Measurements from ENCODE around the gene MTMR4. TPM values are rescaled to one million over a fixed set of nuclear protein-coding genes. Genes with fewer than 3 reads are reported as not detected.

The MTMR4 gene
- total RNA-seq, 1 donor from 2014 or later = 30.2 TPM

- Mint-ChIP-seq H3K4me1 (ENCODE audit: low read depth) (peaks cover 33% of the 10 kb centered on the region), H3K27me3 (ENCODE audit: low read depth) (no peaks in the 10 kb centered on the region), H3K36me3 (ENCODE audit: low read depth) (peaks cover 15% of the 10 kb centered on the region), H3K27ac (ENCODE audit: unreplicated experiment) (no peak overlapping the region), H3K9me3 (ENCODE audit: low read depth) (no peaks in the 10 kb centered on the region), H3K4me3 (ENCODE audit: unreplicated experiment) (peak overlapping the region; percentile 82)
- no peak for DNase-seq (ENCODE audit: low spot score)
- no peak for TF ChIP-seq CTCF (IDR thresholded peaks at IDR 0.05)
These were observed 1.0 kb downstream of the MTMR4 start for GRCh38 chr17:58513267-58513964.

- H3K27me3 Mint-ChIP-seq (ENCODE audit: low read depth) = no peaks in the 10 kb centered on the region
- H3K4me1 Mint-ChIP-seq (ENCODE audit: low read depth) = peaks cover 16% of the 10 kb centered on the region
- no peaks in the 10 kb centered on the region for H3K9me3 Mint-ChIP-seq (ENCODE audit: low read depth)
- TF ChIP-seq CTCF (IDR thresholded peaks at IDR 0.05) = no peak
- DNase-seq (ENCODE audit: low spot score) = no peak
- peaks cover 28% of the 10 kb centered on the region for H3K36me3 Mint-ChIP-seq (ENCODE audit: low read depth)
- no peak overlapping the region for H3K27ac Mint-ChIP-seq (ENCODE audit: unreplicated experiment)
- no peak overlapping the region for H3K4me3 Mint-ChIP-seq (ENCODE audit: unreplicated experiment)
These were observed 4.4 kb downstream of the MTMR4 start for GRCh38 chr17:58510075-58510474.

DNA sequence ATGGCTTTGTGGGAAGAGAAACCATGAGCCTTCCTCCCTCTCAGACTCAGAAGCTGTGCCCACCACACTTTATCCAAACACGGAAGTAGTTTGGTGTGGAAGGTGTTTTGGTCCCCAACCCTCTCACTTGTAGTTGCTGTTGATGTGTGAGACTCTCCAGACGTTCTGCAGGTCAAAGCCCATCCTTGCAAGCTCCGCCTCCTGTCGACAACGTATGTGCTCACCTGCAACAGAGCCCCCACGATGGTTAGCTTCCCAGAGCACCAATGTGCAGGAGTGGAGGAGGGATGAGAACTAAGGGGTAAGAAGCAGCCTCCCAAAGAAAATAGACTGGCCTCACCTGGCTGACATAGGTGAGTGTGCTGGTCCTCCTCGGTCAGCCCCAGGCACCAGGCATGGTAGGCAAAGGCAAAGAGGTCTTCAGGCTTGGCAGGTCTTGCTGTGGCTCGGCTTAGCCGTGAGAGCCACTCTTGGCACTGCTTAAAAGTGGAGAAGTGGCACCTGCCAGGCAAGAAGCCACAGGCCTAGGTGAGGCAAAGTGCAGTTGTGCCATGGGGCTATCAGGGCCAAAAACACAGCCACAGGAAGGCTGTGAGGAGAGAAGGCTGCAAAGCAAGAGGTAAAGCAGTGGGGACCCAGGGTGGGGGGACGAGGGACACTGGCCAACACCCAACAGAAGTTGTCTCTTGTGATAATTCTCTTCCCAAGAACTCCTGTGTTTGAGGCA lies 5.9 kb downstream of the MTMR4 start:
- no peak overlapping the region for H3K4me3 Mint-ChIP-seq (ENCODE audit: unreplicated experiment)
- no peak overlapping the region for H3K27ac Mint-ChIP-seq (ENCODE audit: unreplicated experiment)
- TF ChIP-seq CTCF (IDR thresholded peaks at IDR 0.05) = no peak
- H3K36me3 Mint-ChIP-seq (ENCODE audit: low read depth) = peaks cover 39% of the 10 kb centered on the region
- peaks cover 7% of the 10 kb centered on the region for H3K4me1 Mint-ChIP-seq (ENCODE audit: low read depth)
- H3K9me3 Mint-ChIP-seq (ENCODE audit: low read depth) = no peaks in the 10 kb centered on the region
- no peak for DNase-seq (ENCODE audit: low spot score)
- H3K27me3 Mint-ChIP-seq (ENCODE audit: low read depth) = no peaks in the 10 kb centered on the region

DNA sequence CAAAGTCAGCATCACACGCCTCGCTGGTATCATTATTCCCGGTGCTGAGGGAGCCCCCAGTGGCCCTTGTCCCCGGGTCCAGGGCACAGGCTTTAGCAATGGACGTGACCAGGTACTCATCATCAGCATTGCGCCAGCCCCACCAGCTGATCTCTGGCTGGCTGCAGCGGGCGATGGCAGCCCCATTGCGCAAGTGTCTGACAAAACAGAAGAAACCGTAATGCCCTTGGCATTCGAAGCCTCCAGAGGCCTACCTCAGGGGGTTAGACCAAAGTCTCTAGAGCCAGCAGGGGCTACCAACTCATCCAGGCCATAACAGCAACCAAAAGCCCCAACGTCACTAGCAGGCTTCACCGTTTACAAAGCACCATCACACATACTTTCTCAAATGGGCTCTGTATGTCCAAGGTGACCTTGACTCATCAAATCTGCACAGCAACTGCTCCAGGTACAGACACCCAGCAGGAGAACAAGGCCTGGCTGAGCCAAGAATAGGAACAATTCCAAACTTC lies 7.3 kb downstream of the MTMR4 start:
- H3K27ac Mint-ChIP-seq (ENCODE audit: unreplicated experiment) = no peak overlapping the region
- H3K4me1 Mint-ChIP-seq (ENCODE audit: low read depth) = no peaks in the 10 kb centered on the region
- no peak overlapping the region for H3K4me3 Mint-ChIP-seq (ENCODE audit: unreplicated experiment)
- H3K9me3 Mint-ChIP-seq (ENCODE audit: low read depth) = no peaks in the 10 kb centered on the region
- no peak for TF ChIP-seq CTCF (IDR thresholded peaks at IDR 0.05)
- H3K36me3 Mint-ChIP-seq (ENCODE audit: low read depth) = peaks cover 46% of the 10 kb centered on the region
- no peaks in the 10 kb centered on the region for H3K27me3 Mint-ChIP-seq (ENCODE audit: low read depth)
- no peak for DNase-seq (ENCODE audit: low spot score)

DNA sequence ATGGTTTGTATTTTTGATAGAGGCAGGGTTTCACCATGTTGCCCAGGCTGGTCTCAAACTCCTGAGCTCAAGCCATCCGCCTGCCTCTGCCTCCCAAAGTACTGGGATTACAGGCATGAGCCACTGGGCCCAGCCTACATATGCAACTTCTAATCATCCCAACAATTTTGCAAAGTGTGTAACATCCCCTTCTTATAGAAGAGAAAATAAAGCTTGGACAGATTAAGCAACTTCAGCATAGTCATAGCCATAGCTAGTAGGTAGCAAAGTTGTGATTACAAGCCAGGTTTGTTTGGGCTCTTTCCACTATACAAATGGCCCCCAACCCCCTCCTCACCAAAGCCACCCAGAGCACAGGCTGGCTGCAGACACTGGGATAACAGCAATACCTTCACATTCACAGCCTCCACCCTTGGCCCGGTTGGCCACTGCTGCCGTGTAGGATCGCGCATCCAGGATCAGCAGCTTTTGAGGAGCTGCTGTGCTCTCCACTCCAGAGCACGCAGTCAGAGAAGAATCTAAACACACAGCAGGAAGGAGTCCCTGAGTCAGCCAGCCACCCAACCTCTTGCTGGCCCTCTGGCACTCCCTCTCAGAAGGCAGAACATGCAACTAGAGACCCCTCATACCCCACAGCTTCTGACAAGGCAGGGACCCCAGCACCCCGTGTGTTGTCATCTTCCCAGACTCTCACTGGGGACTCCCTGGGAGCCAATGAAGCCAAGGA lies 7.9 kb downstream of the MTMR4 start:
- DNase-seq (ENCODE audit: low spot score) = no peak
- Mint-ChIP-seq H3K27ac (ENCODE audit: unreplicated experiment) (no peak overlapping the region), H3K27me3 (ENCODE audit: low read depth) (no peaks in the 10 kb centered on the region), H3K4me1 (ENCODE audit: low read depth) (no peaks in the 10 kb centered on the region), H3K4me3 (ENCODE audit: unreplicated experiment) (no peak overlapping the region), H3K36me3 (ENCODE audit: low read depth) (peaks cover 43% of the 10 kb centered on the region), H3K9me3 (ENCODE audit: low read depth) (no peaks in the 10 kb centered on the region)
- TF ChIP-seq CTCF (IDR thresholded peaks at IDR 0.05) = no peak

Measured in chondrocyte (in vitro differentiated cells).